Neuronal stem cell (in vitro differentiated cells): ENCODE data around the gene DIDO1.
"Not testable (repeated sequence)": the region's sequence is repeated elsewhere in the genome, so short reads cannot be mapped to it uniquely, and the experiment has no call there.

ENCODE experiments used
- DNase-seq: peaks from one replicate; pipeline ENCODE4 v3.0.0-alpha.2; 2013; ENCODE audit warnings: low spot score
- H2AFZ ChIP-seq: one replicate; pipeline ENCODE4 v1.6.1; 2013; ENCODE audit warnings: mild to moderate bottlenecking, low read length, inconsistent platforms
- H2AK5ac ChIP-seq: 2 replicates; pipeline ENCODE4 v1.6.1; 2013; ENCODE audit warnings: low read depth, mild to moderate bottlenecking, inconsistent platforms, low read length, moderate library complexity, mixed read lengths
- H2BK120ac ChIP-seq: 2 replicates; pipeline ENCODE4 v1.6.1; 2013; ENCODE audit warnings: low read depth, mild to moderate bottlenecking, inconsistent platforms, low read length, moderate library complexity, mixed read lengths
- H2BK12ac ChIP-seq: one replicate; pipeline ENCODE4 v1.6.1; 2013; ENCODE audit warnings: low read length, inconsistent platforms
- H2BK15ac ChIP-seq: 2 replicates; pipeline ENCODE4 v1.6.1; 2013; ENCODE audit warnings: mild to moderate bottlenecking, low read length, inconsistent platforms, mixed read lengths
- H2BK5ac ChIP-seq: one replicate; pipeline ENCODE4 v1.6.1; 2013; ENCODE audit warnings: inconsistent platforms, mild to moderate bottlenecking, low read length, moderate library complexity
- H3K14ac ChIP-seq: one replicate; pipeline ENCODE4 v1.6.1; 2013; ENCODE audit warnings: low read length, inconsistent platforms
- H3K18ac ChIP-seq: 2 replicates; pipeline ENCODE4 v1.6.1; 2013; ENCODE audit warnings: low read length, inconsistent platforms
- H3K23ac ChIP-seq: 2 replicates; pipeline ENCODE4 v1.6.1; 2013; ENCODE audit warnings: low read depth, mild to moderate bottlenecking, mixed read lengths, low read length, inconsistent platforms; ENCODE audit not compliant: poor library complexity
- H3K27ac ChIP-seq: replicated peaks from 3 replicates; pipeline ENCODE4 v1.5.1; 2013; ENCODE audit warnings: low read length, inconsistent platforms
- H3K27me3 ChIP-seq, 3 experiments: 2 replicates each; pipeline ENCODE4 v1.6.1; 2013; ENCODE audit warnings: low read length in 3 of 3, mild to moderate bottlenecking in 2 of 3, inconsistent platforms in 1 of 3, low read depth in 1 of 3, mixed read lengths in 1 of 3, moderate library complexity in 1 of 3; ENCODE audit not compliant: control insufficient read depth in 3 of 3, insufficient read depth in 3 of 3
- H3K36me3 ChIP-seq, 2 donors: replicated peaks in 1 of 2; 2 replicates each; pipeline ENCODE4 v1.6.1; 2013; ENCODE audit warnings: low read length in 2 of 2; ENCODE audit not compliant: control insufficient read depth in 2 of 2, insufficient read depth in 2 of 2
- H3K4ac ChIP-seq: 2 replicates; pipeline ENCODE4 v1.6.1; 2013; ENCODE audit warnings: inconsistent platforms, mild to moderate bottlenecking, low read length, moderate library complexity
- H3K4me1 ChIP-seq, 2 donors: 1 replicate in 1 of 2; 2 replicates in 1 of 2; pipeline ENCODE4 v1.6.1; 2013; ENCODE audit warnings: low read length in 2 of 2, low read depth in 1 of 2; ENCODE audit not compliant: control insufficient read depth in 2 of 2, insufficient read depth in 1 of 2
- H3K4me2 ChIP-seq: one replicate; pipeline ENCODE4 v1.6.1; 2013; ENCODE audit warnings: mild to moderate bottlenecking, low read length, inconsistent platforms; ENCODE audit not compliant: insufficient read depth, poor library complexity, severe bottlenecking
- H3K4me3 ChIP-seq, 2 donors: 2 replicates each; pipeline ENCODE4 v1.5.1; 2013; ENCODE audit warnings: low read length in 2 of 2, mild to moderate bottlenecking in 2 of 2, inconsistent platforms in 1 of 2, moderate library complexity in 1 of 2
- H3K79me1 ChIP-seq: one replicate; pipeline ENCODE4 v1.6.1; 2013; ENCODE audit warnings: low read depth, mild to moderate bottlenecking, inconsistent platforms, low read length, moderate library complexity
- H3K9ac ChIP-seq: one replicate; pipeline ENCODE4 v1.6.1; 2013; ENCODE audit warnings: mild to moderate bottlenecking, low read depth, low read length, inconsistent platforms; ENCODE audit not compliant: poor library complexity
- H3K9me3 ChIP-seq, 2 donors: replicated peaks in 1 of 2; 2 replicates each; pipeline versions ENCODE3 to v1.6.1; 2013; ENCODE audit warnings: low read length in 2 of 2, mild to moderate bottlenecking in 2 of 2, inconsistent platforms in 1 of 2, low read depth in 1 of 2, mixed read lengths in 1 of 2, moderate library complexity in 1 of 2; ENCODE audit not compliant: control insufficient read depth in 2 of 2, insufficient read depth in 1 of 2
- H4K8ac ChIP-seq: one replicate; pipeline ENCODE4 v1.6.1; 2013; ENCODE audit warnings: low read depth, mild to moderate bottlenecking, inconsistent platforms, low read length, moderate library complexity
- H4K91ac ChIP-seq: one replicate; pipeline ENCODE4 v1.6.1; 2013; ENCODE audit warnings: low read length, low read depth, mild to moderate bottlenecking, inconsistent platforms; ENCODE audit not compliant: poor library complexity
- WGBS, 2 donors: extraction: QIAGEN DNeasy Blood & Tissue Kit; methylation state at CpG; one replicate each; pipeline ENCODE4 v1.1.7; 2013; ENCODE audit warnings: missing lambda C conversion rate in 2 of 2, mixed read lengths in 1 of 2; ENCODE audit not compliant: insufficient read length in 2 of 2, insufficient replicate concordance in 1 of 2; ENCODE audit errors: extremely low coverage in 2 of 2; 5-methylcytosine and 5-hydroxymethylcytosine counted together

Gene DIDO1

DNA sequence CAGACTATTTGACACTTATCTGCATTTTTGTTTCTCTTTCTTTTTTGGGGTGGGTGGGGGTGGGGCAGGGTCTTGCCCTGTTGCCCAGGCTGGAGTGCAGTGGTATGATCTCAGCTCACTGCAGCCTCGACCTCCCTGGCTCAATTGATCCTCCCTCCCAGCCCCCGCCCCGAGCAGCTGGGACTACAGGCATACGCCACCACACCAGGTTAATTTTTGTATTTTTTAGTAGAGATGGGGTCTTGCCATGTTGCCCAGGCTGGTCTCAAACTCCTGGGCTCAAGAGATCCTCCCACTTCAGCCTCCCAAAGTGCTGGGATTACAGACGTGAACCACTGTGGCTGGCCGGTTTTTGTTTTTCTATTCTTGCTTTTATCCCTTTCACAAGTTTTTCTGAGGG is 73.0 kb downstream of the DIDO1 start:
- not testable (repeated sequence) for H3K4me2 ChIP-seq, H2AK5ac ChIP-seq, H3K9ac ChIP-seq, H3K4me1 ChIP-seq, H2BK12ac ChIP-seq, H2BK120ac ChIP-seq, H3K18ac ChIP-seq, H2AFZ ChIP-seq, H2BK15ac ChIP-seq, H4K91ac ChIP-seq, H3K27me3 ChIP-seq, H3K4ac ChIP-seq, H2BK5ac ChIP-seq, H3K4me3 ChIP-seq, DNase-seq, H3K14ac ChIP-seq, H3K9me3 ChIP-seq, H4K8ac ChIP-seq, H3K79me1 ChIP-seq, H3K27ac ChIP-seq, H3K23ac ChIP-seq
- WGBS, 2 donors = no CpG with 5 or more reads among the region's 6 CpGs
- peaks cover 31 to 90% of the 10 kb centered on the region in 2 donors for H3K36me3 ChIP-seq

DNA sequence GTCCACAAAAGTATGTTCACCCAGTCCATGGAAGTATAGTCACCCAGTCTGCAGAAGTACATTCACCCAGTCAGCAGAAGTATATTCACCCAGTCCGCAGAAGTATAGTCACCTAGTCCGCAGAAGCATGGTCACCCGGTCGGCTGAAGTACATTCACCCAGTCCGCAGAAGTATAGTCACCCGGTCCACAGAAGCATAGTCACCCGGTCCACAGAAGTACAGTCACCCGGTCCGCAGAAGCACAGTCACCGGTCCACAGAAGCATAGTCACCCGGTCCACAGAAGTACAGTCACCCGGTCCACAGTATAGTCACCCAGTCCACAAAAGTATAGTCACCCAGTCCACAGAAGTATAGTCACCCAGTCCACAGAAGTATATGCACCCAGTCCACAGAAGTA is 73.5 kb downstream of the DIDO1 start:
- no peak overlapping the region for H3K14ac ChIP-seq
- DNase-seq = no peak
- H3K9ac ChIP-seq = no peak overlapping the region
- H3K18ac ChIP-seq = no peak overlapping the region
- no peak overlapping the region for H2BK5ac ChIP-seq
- no peak overlapping the region for H3K23ac ChIP-seq
- no peak overlapping the region for H3K4ac ChIP-seq
- no peak overlapping the region for H3K27ac ChIP-seq
- H3K4me1 ChIP-seq = peaks cover 0 to under 1% of the 10 kb centered on the region in 2 donors
- H3K4me3 ChIP-seq = no peak overlapping the region
- H4K91ac ChIP-seq = no peak overlapping the region
- H4K8ac ChIP-seq = no peak overlapping the region
- no peak overlapping the region for H2AK5ac ChIP-seq
- H3K27me3 ChIP-seq = no peaks in the 10 kb centered on the region
- WGBS, 2 donors = no CpG with 5 or more reads among the region's 12 CpGs
- peaks cover 31 to 90% of the 10 kb centered on the region in 2 donors for H3K36me3 ChIP-seq
- no peak overlapping the region for H2BK120ac ChIP-seq
- H2BK15ac ChIP-seq = no peak overlapping the region
- no peak overlapping the region for H2BK12ac ChIP-seq
- H3K9me3 ChIP-seq = no peaks in the 10 kb centered on the region
- peaks cover 6% of the 10 kb centered on the region for H3K79me1 ChIP-seq
- H3K4me2 ChIP-seq = no peak overlapping the region
- H2AFZ ChIP-seq = no peak overlapping the region

DNA sequence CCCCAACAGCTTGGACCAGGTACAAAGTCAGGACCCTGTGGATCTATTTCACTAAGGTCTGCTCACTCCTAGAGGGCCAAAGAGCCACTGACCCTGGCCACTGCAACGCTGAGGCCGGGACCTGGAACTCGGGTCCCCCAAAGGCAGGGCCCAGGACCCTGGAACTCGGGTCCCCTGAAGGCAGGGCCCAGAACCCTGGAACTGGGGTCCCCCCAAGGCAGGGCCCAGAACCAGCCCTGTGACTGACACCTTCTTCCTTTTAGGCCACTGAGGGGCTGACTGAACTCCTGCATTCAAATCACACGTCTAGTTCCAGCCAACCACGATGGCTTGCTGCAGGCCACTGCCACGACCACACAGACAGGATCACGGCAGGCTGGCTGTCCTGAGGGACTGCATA is 74.1 kb downstream of the DIDO1 start:
- Histone ChIP-seq H3K79me1 (peaks cover 6% of the 10 kb centered on the region), H3K4ac (no peak overlapping the region), H3K23ac (no peak overlapping the region), H2AFZ (no peak overlapping the region), H3K27ac (no peak overlapping the region), H3K14ac (no peak overlapping the region), H4K8ac (no peak overlapping the region), H2BK5ac (no peak overlapping the region), H3K4me3 (no peak overlapping the region), H3K18ac (no peak overlapping the region), H3K9me3 (no peaks in the 10 kb centered on the region), H3K36me3 (peaks cover 29 to 84% of the 10 kb centered on the region in 2 donors), H4K91ac (no peak overlapping the region), H2AK5ac (no peak overlapping the region), H3K4me2 (no peak overlapping the region), H2BK120ac (no peak overlapping the region), H3K27me3 (no peaks in the 10 kb centered on the region), H2BK15ac (no peak overlapping the region), H2BK12ac (no peak overlapping the region), H3K9ac (no peak overlapping the region), H3K4me1 (peaks cover 0 to 2% of the 10 kb centered on the region in 2 donors)
- WGBS, 2 donors = no CpG with 5 or more reads among the region's 8 CpGs
- DNase-seq = no peak

GRCh38 chr20:62850333-62850974 is 75.9 kb downstream of the DIDO1 start:
- no peak overlapping the region for H3K4me3 ChIP-seq
- H2BK12ac ChIP-seq = no peak overlapping the region
- H2AK5ac ChIP-seq = no peak overlapping the region
- peaks cover 30 to 82% of the 10 kb centered on the region in 2 donors for H3K36me3 ChIP-seq
- WGBS, 2 donors = no CpG with 5 or more reads among the region's 22 CpGs
- no peak overlapping the region for H4K91ac ChIP-seq
- no peak overlapping the region for H3K27ac ChIP-seq
- peaks cover 6% of the 10 kb centered on the region for H3K79me1 ChIP-seq
- peak overlapping the region; percentile 32 for H3K9ac ChIP-seq
- no peak overlapping the region for H2BK120ac ChIP-seq
- peak overlapping the region; percentile 90 for H2BK5ac ChIP-seq
- no peak overlapping the region for H3K4me2 ChIP-seq
- H3K27me3 ChIP-seq = no peaks in the 10 kb centered on the region
- H3K9me3 ChIP-seq = no peaks in the 10 kb centered on the region
- H3K4me1 ChIP-seq = peaks cover 0 to 2% of the 10 kb centered on the region in 2 donors
- H3K4ac ChIP-seq = no peak overlapping the region
- DNase-seq = no peak
- H3K18ac ChIP-seq = peak overlapping the region; percentile 80
- H4K8ac ChIP-seq = peak overlapping the region; percentile 82
- H2AFZ ChIP-seq = no peak overlapping the region
- H3K14ac ChIP-seq = no peak overlapping the region
- H3K23ac ChIP-seq = peak overlapping the region; percentile 85
- no peak overlapping the region for H2BK15ac ChIP-seq
